ENCODE results near the gene ZSWIM9.

- TF ChIP-seq CTCF (IDR thresholded peaks at IDR 0.05) = no peak
- no peak for TF ChIP-seq POLR2A (IDR thresholded peaks at IDR 0.05; ENCODE audit: low read depth)
These were observed 68.6 kb downstream of the ZSWIM9 start for GRCh38 chr19:48239120-48239519.
